Stimulated activated CD8-positive, alpha-beta memory T cell treated with anti-CD3 and anti-CD28 coated beads, Interleukin-2, amount 100 ng/mL, for 48 hours (primary cell): Measurements from ENCODE around the gene ABHD12.

Experiments used
- DNase-seq, 2 donors: peaks; one replicate each; pipeline ENCODE4 v3.0.0-alpha.2; 2020; ENCODE audit warnings: low read depth in 2 of 2

Gene ABHD12

DNA sequence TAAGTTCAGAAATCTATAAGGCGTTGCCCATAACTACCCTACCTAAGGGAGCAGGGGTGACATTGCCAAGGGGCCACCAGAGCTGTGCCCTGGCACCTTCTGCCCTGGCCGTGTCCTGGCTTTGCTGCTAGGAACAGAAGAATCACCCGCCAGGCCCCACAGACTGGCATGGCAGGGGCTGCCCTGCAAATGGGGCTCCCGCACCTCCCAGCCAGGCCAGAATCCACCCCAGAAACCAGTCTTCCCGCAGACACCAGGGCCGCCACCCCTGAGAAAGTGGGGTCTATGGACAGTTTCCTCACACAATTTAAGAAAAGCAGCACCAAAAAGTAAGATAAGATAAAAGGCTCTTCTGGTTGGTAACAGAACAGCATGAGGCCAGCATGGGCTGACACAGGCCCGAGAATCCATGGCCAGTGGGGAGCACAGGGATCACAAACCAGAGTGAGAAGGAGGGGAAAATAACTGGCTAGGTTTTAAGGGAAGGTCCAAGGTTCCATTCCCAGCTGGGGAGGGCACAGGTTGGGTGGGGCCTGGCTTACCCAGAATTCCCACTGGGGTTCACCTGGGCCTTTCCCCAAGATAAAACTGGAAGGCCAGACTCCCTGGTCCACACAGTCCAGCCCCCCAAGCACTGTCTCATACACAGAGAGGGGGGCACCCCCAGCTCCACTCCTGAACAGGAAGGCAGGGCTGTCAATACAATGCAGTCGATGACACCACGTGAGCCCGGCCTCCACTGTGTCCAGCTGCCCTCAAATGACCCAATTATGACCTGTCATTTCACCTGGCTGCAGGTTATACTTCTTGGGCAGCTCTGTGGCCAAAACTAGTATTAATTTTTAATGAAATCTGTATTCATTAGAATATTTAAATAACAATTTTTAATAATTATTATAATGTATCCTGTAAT, 83.4 kb downstream of the ABHD12 start:
- DNase-seq = no peak

GRCh38 chr20:25304025-25304549, 86.5 kb downstream of the ABHD12 start:
- no peak for DNase-seq

DNA sequence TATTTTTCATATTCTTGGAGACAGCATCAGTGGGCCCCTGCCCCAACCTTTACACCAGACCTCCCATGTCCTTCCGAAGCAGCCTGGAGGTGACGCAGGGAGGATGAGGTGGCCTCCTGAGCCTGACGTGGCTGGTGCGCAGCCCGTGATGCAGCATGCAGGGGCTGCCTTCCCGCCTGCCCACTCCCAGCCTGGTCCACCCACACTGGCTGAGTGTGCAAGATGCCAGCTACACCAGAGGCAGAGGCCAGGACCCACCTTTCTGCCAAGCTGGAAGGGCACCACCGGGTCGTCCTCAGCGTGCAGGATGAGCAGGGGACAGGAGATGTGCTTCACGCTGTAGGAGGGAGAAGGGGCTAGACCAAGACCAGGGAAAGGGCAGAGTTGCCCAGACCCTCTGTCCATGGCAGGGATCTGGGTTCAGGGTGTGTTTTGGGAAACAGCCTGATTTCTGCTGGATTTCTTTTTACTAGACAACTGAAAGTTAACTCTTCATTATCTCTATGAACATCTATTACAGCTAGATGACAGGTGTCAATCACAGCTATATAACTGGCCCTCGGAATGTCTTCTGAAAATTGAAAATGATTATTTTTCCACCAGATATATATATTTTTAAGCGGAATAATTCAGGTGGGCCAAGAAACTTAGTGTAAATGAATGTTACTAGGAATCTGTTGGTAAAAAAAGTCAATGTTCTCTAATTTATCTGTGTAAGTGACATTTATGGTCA, 87.2 kb downstream of the ABHD12 start:
- DNase-seq = no peak

- DNase-seq = no peak
These were observed 88.0 kb downstream of the ABHD12 start for GRCh38 chr20:25302596-25302995.

GRCh38 chr20:25301357-25301920, 89.2 kb downstream of the ABHD12 start:
- no peak for DNase-seq

- DNase-seq = no peak
These were observed 90.0 kb downstream of the ABHD12 start for GRCh38 chr20:25300496-25301170.

DNA sequence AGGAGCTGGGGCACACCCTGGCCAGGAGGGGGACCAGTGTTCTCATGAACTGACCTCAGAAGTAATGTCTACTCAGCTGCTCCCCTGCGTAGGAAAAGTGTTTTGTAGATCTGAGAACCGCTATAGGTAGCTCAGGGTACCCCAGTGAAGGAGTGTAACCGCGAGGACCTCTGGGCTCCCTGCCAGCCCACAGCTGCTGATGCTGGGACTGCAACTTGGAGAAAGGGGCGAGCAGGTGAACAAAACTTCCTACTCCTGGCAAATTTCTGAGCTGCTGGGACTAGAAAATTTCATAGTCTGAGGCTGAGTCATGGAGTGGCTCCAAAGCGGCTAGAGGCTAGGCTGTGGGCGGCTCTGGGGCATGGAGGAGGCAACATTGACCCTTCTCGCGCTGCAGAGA, 90.8 kb downstream of the ABHD12 start:
- DNase-seq = no peak

GRCh38 chr20:25297141-25297905, 93.3 kb downstream of the ABHD12 start:
- no peak for DNase-seq

DNA sequence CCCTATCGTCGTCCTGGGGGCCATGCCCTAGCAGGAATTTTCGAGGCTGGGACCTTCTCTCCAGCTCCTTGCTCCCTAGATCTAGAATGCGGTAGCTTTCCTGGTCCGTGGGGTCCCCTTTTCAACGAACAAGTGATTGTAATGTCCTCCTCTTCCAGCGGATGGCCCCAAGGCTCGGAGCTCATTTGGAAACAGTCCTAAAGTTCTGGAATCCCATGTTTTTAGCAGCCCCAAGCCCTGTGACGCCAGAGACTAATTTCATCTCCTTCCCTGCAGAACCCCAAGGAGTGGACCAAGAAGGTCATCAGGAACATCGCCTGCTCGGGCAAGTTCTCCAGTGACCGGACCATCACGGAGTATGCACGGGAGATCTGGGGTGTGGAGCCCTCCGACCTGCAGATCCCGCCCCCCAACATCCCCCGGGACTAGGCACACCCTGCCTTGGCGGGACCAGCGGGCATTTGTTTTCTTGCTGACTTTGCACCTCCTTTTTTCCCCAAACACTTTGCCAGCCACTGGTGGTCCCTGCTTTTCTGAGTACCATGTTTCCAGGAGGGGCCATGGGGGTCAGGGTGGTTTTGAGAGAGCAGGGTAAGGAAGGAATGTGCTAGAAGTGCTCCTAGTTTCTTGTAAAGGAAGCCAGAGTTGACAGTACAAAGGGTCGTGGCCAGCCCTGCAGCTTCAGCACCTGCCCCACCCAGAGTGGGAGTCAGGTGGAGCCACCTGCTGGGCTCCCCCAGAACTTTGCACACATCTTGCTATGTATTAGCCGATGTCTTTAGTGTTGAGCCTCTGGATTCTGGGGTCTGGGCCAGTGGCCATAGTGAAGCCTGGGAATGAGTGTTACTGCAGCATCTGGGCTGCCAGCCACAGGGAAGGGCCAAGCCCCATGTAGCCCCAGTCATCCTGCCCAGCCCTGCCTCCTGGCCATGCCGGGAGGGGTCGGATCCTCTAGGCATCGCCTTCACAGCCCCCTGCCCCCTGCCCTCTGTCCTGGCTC, 94.2 kb downstream of the ABHD12 start:
- DNase-seq = peak in 1 of 2 donors; percentile 15

DNA sequence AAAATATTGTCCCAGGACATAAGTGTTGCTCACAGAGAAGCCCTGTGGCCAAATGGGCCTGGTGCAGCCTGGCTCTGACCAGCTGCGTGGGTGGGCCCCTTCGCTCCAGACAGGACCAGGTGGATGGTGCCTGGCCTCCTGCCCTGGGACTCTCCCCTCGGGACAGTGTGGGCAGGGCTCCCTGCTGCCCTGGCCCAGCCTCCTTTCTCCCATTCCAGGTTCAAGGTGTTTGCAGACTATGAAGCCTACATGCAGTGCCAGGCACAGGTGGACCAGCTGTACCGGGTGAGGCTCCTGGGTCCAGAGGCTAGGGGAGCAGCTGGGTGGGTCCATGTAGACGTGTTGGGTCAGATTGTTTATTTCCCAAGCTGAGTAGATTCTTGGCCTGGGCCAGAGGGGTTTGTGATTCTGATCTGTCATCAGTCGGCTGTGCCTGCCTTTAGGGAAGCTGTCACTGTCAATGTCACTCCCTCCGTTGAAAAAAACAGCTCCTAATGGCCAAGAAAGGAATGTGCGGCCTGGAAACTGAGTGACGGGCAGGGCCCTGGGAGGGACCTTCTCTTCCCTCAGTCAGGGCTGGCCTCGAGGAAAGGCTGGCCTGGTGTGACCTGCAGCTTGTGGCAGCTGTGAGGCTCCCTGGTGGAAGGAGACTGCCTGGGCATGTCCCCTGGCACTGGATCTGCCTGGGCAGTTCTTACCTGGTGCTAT, 95.1 kb downstream of the ABHD12 start:
- DNase-seq = no peak

GRCh38 chr20:25294459-25295385, 95.9 kb downstream of the ABHD12 start:
- peak; percentile 28 to 30 for DNase-seq

DNA sequence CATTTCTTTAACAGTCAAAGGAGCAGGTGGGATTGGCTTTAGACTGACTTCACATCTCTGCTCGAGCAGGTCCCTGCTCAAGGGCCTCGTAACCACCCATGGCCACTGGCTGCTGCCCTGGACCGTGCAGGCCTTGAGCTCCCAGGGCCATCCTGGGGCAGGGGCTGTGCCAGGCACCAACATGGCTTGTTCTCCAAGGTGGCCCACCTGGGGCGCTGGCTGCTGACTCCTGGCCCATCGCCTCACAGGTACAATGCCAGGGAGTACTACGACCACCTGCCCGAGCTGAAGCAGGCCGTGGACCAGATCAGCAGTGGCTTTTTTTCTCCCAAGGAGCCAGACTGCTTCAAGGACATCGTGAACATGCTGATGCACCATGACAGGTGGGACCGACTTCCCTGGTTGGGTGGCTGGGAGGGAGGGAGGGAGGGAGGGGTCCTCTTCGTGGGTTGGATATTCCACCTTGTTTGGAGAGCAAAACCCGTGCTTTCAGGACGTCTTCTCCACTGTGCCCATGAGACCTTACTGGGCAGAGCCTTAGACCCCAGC, 96.7 kb downstream of the ABHD12 start:
- DNase-seq = no peak

GRCh38 chr20:25293507-25293906, 97.1 kb downstream of the ABHD12 start:
- DNase-seq = no peak

GRCh38 chr20:25292176-25292891, 98.3 kb downstream of the ABHD12 start:
- no peak for DNase-seq

- no peak for DNase-seq
These were observed 99.1 kb downstream of the ABHD12 start for GRCh38 chr20:25291432-25292133.

- DNase-seq = no peak
These were observed 99.8 kb downstream of the ABHD12 start for GRCh38 chr20:25290646-25291431.
